Hematopoietic multipotent progenitor cell treated with erythropoietin and hydrocortisone succinate and interleukin-3 and kit ligand, for 15 days (in vitro differentiated cells): ENCODE measurements around the gene AMY2A.
"Not testable (repeated sequence)": the region's sequence is repeated elsewhere in the genome, so short reads cannot be mapped to it uniquely, and the experiment has no call there.

Experiments
- DNase-seq: peaks from one replicate; pipeline ENCODE4 v3.0.0-alpha.2; 2015; ENCODE audit warnings: low spot score

AMY2A gene

DNA sequence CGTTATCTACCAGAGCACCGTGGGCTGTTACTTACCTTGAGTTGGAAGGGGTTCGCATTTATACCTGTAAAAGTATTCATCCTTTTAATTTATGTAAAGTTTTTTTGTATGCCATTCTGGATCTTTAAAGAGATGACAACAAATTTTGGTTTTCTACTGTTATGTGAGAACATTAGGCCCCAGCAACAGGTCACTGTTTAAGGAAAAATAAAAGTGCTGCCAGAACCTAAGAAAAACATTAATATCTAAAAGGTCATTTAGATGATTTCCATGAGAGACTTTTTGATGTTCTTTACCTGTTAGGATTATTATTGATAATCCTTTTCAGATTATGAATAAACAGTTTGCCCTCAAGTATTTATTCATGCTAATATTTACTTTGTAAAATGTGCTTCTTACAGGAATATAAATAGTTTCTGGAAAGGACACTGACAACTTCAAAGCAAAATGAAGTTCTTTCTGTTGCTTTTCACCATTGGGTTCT, at the start of gene AMY2A:
TSS of gene AMY2A (plus strand) at position 434 of the 484 bp plus-strand sequence. CDS start at position 448, 14 bp downstream.
- not testable (repeated sequence) for DNase-seq

DNA sequence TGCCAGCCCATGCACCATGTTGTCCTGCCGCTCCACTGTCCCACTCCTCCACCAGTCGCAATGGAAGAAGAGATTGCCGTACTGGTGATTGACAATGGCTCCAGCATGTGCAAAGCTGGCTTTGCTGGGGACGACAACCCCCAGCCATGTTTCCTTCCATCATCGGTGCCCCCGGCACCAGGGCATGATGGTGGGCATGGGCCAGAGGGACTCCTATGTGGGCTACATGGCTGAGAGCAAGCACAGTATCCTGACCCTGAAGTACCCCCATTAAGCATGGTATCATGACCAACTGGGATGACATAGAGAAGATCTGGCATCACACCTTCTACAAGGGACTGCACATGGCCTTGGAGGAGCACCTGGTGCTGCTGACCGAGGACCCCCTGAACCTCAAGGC, 47.7 kb upstream of the AMY2A start:
- DNase-seq: no peak

DNA sequence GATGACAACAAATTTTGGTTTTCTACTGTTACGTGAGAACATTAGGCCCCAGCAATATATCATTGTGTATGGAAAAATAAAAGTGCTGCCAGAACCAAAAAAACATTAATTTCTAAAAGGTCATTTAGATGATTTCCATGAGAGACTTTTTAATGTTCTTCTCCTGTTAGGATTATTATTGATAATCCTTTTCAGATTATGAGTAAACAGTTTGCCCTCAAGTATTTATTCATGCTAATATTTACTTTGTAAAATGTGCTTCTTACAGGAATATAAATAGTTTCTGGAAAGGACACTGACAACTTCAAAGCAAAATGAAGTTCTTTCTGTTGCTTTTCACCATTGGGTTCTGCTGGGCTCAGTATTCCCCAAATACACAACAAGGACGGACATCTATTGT, 45.9 kb upstream of the AMY2A start, which contains the start of gene AMY2B:
TSS of gene AMY2B (plus strand) at position 301 of the 400 bp plus-strand sequence. CDS start at position 315, 14 bp downstream.
- not testable (repeated sequence) for DNase-seq

DNA sequence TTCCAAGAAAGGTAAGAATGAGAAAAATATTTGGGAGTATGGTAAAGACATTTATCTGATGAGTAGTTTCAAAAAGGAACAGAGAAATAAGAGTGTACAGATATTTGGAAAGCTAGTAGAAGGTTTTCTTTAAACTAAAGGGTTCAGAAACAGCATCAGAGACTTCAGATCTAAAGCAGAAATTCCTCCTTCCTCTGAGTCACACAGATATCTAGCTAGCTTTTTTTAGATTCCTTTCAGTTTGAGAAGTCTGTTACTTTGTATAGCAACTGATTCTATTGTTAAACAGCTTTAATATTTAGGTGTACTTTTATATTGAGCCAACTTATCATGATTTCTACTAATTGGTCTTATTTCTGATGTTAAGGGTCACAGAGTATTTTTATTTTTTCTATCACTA, 41.2 kb upstream of the AMY2A start:
- DNase-seq: no peak

DNA sequence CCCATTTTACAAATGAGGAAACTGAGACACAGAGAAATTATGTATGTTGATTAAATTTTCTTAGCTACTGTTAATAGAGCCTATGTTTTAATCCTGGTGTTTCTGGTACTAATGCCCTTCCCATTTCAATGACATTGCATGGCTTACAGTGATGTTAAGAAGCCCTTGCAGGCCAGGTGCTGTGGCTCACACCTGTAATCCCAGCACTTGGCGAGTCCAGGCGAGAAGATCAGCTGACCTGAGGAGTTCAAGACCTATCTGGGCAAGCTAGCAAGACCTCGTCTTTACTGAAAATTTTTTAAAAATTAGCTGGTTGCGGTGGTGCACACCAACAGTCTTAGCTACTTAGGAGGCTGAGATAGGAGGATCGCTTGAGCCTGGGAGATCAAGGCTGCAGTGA, 40.4 kb upstream of the AMY2A start:
- not testable (repeated sequence) for DNase-seq

DNA sequence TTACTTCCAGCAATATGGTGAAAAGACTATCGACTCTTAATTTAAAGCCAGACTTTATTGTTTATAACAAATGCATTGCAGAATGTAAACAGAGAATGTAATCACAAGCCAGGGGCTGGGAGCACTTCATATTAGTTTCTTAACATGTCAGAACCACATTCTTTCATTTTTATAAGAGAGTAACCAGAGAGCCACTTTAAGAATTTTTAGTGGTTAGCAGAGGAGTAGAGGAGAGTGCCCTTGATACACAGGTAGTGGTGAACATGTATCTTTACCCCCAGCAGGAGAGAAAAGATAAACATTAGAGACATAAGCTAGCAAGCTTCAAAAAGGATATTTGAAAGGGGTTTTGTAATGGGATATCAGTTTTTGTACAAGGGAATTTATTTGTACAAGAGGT, 34.8 kb upstream of the AMY2A start:
- DNase-seq: no peak

DNA sequence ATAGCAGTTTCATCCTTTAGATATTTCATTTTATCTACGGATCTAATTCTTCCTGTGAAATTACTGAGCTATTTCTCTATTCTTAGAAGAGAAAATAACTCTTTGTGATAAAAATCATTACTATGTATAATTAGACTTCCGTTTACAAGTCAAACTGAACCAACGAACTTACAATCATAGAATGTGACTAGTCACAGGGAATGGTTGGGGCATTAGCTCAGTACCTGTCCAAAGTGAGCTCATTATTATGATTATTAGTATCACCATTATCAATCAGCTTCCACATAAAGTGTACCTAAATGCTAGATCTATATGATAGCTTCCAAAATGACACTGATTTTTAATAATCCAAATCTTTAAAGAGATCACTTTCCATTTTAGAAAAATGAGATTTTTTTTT, 33.3 kb upstream of the AMY2A start:
- DNase-seq: no peak

DNA sequence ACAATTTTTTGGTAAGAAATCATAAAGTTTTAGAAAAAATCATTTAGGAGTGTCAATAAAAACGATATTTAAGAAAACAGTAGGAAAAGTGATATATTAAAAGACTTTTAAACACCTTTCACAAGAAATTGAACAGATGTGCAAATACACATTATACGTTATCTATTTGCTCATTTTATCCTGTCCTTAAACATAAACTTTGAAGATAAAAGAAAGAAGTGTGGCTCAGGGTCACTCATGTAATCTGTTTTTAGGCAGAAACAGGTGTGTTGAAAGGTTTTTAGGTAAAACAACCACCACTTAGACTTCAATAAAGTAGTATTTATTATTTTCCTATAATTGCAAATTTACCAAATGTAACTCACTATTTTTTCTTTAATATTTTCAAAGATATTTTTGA, 32.7 kb upstream of the AMY2A start:
- DNase-seq: no peak

DNA sequence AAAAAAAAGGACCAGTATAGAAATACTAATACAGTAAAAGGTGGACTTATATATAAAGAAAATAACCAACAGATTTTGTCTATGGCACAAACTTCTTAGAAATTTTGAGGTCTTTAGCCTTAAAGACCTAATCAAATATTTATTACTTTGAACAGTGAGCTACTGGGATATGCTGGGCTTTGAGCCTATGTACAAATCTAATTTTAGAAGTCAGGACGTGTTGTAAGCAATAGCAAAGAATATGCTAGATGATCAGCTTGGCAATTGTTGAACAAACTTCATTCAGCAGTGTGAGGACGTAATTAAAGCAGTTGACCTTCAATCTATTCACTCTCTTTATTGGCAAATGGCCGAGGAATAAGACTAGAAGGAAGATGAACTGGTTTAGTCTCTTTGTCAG, 14.5 kb upstream of the AMY2A start:
- DNase-seq: not testable (repeated sequence)

DNA sequence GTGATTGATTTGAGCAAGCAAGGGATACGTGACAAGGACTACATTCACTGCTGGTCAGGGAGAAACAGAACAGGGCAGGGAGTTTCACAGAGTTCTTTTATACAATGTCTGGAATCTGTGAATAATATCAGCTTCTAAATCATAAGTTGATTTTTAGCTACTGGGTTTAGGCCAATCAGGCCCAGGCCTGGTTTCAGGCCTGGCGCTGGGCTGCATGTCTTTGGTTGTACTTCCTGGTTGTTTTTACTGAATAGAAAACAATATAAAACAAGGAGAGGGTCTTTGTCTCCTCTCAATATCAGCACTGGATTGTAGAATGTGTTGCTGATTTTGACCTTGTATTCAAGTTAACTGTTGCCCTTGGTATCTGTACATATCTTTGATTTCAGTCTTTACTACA, 865 bp upstream of the AMY2A start:
- no peak for DNase-seq

DNA sequence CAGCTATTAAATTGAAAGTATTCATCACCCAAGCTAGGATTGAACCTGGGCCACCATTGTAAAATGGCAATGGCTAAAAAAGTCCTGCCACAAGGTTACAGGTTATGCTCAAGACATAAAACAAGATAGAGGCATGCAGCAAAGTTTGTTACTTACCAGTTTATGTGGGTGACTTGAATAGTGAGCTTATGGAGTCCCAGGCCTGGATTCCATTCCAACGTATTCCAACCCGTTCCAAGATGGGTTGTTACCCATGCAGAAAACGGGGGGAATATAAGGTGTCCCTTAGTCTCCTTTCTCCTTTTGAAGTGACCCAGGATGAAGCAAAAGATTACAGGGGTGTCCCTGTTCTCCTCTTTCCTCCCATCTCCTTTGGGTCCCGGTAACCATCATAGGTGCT, 10.2 kb downstream of the AMY2A start:
- DNase-seq: not testable (repeated sequence)

DNA sequence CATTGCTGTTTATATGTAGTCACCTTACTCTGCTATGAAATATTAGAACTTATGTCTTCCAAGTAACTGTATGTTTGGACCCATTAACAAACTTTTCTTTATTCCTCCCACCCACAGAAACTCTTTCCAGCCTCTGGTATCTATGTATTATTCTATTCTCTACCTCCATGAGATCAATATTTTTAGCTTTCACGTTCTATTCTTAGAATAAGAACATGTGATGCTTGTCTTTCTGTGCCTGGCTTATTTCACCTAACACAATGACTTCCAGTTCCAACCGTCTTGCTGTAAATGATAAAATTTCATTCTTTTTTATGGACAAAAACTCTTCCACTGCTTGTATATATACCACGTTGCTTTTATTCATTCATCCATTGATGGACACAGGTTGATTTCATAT, 24.0 kb downstream of the AMY2A start:
- not testable (repeated sequence) for DNase-seq

DNA sequence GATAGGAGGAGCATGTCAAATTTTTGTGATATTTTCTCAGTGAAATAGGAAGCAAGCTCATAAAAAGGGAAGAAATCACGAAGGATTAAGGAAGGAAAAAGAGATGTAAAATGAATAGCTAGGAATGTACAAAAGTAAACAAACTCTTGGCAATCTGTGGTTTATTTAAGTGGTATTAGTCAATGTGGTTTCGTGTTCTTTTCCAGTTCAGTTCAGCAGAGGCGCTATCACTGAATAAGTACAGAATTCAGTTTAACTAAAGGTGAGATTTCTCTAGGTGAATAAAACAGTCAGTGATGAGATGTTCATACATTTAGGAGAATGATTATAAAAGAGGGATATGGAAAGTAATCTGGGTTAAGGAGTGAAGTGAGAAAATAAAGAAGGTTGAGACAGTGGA, 26.7 kb downstream of the AMY2A start:
- DNase-seq: not testable (repeated sequence)

DNA sequence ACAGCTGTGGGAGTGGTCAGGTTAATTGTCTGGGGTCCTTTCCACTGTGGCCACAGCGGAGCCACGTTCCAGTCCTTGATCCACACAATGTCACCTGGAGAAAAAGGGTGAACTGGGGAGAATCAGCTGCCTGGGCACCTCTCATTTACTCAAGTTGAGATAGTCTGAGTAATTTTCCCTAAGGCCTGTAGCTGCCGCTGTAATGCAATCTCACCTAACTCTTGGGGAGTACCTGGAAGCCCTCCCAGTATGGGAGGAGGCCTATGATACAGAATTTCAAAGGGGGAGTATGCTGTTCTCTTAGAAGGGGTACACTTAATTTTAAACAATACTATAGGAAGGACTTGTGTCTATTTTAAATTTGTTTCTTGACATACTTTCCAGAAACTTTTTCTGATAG, 33.1 kb downstream of the AMY2A start:
- not testable (repeated sequence) for DNase-seq

DNA sequence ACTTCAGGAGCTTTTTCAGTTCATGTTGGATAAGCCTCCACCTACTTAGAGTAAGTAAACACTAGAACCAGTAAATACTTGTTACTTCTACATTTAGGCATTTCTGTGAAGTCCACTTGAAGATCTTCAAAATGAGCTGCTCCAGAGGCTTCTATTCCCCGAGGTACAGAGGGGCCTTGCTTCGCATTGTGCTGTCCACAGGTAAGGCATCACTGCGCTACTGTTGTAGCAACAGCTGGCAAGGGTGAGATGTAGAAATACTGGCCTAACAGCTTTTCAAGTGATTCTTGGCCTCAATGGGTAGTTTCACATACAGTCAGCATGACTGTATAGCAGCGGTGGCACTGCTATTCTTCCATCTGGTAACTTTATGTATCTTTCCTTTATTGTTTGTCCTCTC, 33.7 kb downstream of the AMY2A start:
- not testable (repeated sequence) for DNase-seq

DNA sequence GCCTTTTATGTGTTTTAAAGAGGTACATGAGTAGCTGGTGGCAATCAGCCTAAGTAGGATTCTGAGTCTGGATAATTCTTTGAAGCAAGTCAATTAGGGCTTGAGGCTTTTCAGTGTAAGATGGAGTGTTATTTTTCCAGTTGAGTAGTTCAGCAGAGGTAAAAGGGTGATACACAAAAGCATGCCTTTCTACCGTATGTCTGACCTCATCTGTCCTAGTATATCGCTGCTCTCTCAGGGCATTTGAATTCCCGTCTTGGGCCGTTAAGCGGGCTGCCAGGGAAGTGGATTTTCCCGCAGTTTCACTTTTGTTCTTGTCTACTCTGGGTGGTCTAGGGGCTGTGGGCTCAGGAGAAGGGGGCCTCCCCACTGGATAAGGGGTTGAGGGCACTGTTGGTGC, 36.9 kb downstream of the AMY2A start:
- not testable (repeated sequence) for DNase-seq

DNA sequence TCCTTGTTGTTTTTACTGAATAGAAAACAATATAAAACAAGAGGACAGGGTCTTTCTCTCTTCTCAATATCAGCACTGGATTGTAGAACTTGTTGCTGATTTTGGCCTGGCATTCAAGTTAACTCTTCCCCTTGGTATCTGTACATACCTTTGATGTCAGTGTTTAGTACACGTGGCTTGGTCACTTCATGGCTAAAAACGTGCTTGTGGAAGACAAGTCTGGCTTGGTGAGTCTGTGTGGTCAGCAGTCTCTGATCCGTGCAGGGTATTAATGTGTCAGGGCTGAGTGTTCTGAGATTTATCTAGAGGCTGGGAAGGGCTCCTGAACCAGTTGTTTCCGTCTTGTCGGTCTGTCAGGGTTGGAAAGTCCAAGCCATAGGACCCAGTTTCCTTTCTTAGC, 38.2 kb downstream of the AMY2A start, which contains the start of gene AMY1A:
TSS of gene AMY1A (plus strand) at position 301 of the 400 bp plus-strand sequence. CDS start 571 bp downstream, outside the sequence.
- DNase-seq: not testable (repeated sequence)
